Gastroesophageal sphincter (tissue), 4 donors: ENCODE data around the gene ATE1. TPM values are rescaled to one million over a fixed set of nuclear protein-coding genes. Genes with fewer than 3 reads are reported as not detected.

Experiments used
- ATAC-seq: fragments of 150-250 bp; one replicate; pipeline ENCODE4 v1.9.1; 2016; ENCODE audit warnings: mild to moderate bottlenecking, moderate library complexity
- H3K27ac ChIP-seq, 4 donors: fragments of 200-600 bp; sonication (generic) in 3 of 4; 1 replicate in 3 of 4; 2 replicates in 1 of 4; pipeline ENCODE4 v1.5.1; 2016 to 2019
- H3K27me3 ChIP-seq: fragments of 200-600 bp; sonication (generic); one replicate; pipeline ENCODE4 v1.5.1; 2019
- H3K36me3 ChIP-seq, 2 donors: fragments of 200-600 bp; sonication (generic); one replicate each; pipeline ENCODE4 v1.5.1; 2019; ENCODE audit warnings: control low read depth in 1 of 2
- H3K4me1 ChIP-seq, 3 donors: fragments of 200-600 bp; sonication (generic); 1 replicate in 2 of 3; 2 replicates in 1 of 3; pipeline ENCODE4 v1.5.1; 2016 to 2019; ENCODE audit warnings: control low read depth in 2 of 3
- H3K4me3 ChIP-seq, 2 donors: fragments of 200-600 bp; sonication (generic); one replicate each; pipeline ENCODE4 v1.5.1; 2019; ENCODE audit warnings: mild to moderate bottlenecking in 1 of 2, moderate library complexity in 1 of 2
- H3K9me3 ChIP-seq, 3 donors: fragments of 200-600 bp; sonication (generic); one replicate each; pipeline ENCODE4 v1.5.1; 2017 to 2019; ENCODE audit warnings: control low read depth in 2 of 3
- EP300 ChIP-seq: sonication (generic); formaldehyde crosslinking; IDR thresholded peaks from one replicate; pipeline ENCODE4 v1.6.1; 2017; ENCODE audit warnings: antibody characterized with exemption, mild to moderate bottlenecking
- POLR2A ChIP-seq, 2 donors: fragments of 450-650 bp; IDR thresholded peaks; one replicate each; pipeline ENCODE4 v1.6.1; 2017; ENCODE audit warnings: antibody characterized with exemption in 2 of 2, mild to moderate bottlenecking in 2 of 2, moderate library complexity in 1 of 2
- POLR2AphosphoS5 ChIP-seq: sonication (generic); formaldehyde crosslinking; IDR thresholded peaks from one replicate; pipeline ENCODE4 v1.6.1; 2017; ENCODE audit warnings: antibody characterized with exemption
- WGBS, 2 donors: methylation state at CpG; one replicate each; pipeline ENCODE4 v1.1.5; 2018; ENCODE audit warnings: low coverage in 1 of 2; 5-methylcytosine and 5-hydroxymethylcytosine counted together
- total RNA-seq, 4 donors: library from RNA; depleted of rRNA; stranded (reverse); fragments of >200 nt; gene quantifications; one replicate each; pipeline ENCODE4 v1.1.0, GENCODE V29; 2016
- TF ChIP-seq, protein P1 (sequence below), 4 experiments: fragments of 200-600 bp in 2 of 4; fragments of 450-650 bp in 2 of 4; sonication (generic) in 1 of 4; IDR thresholded peaks; one replicate each; pipeline ENCODE4 v1.5.1; 2017 to 2019; ENCODE audit warnings: antibody characterized with exemption in 4 of 4, mild to moderate bottlenecking in 2 of 4, moderate library complexity in 2 of 4

ATE1 gene
- total RNA-seq, 4 donors from 2014 or later = 24.6 to 38.2 (median 32.6) TPM

GRCh38 chr10:121864653-121865052 lies 63.2 kb downstream of the ATE1 start:
- Histone ChIP-seq H3K4me3 (no peak overlapping the region), H3K4me1 (no peaks in the 10 kb centered on the region), H3K27ac (no peak overlapping the region), H3K9me3 (no peaks in the 10 kb centered on the region), H3K36me3 (peaks cover 0 to 30% of the 10 kb centered on the region in 2 donors), H3K27me3 (no peaks in the 10 kb centered on the region)
- 92 to 93% methylated on average over 2 to 3 of the region's 3 CpGs for WGBS, 2 donors
- TF ChIP-seq POLR2AphosphoS5 = no peak
- TF ChIP-seq EP300 = no peak
- no peak for TF ChIP-seq POLR2A (IDR thresholded peaks at IDR 0.05)
- TF ChIP-seq, protein P1, sequence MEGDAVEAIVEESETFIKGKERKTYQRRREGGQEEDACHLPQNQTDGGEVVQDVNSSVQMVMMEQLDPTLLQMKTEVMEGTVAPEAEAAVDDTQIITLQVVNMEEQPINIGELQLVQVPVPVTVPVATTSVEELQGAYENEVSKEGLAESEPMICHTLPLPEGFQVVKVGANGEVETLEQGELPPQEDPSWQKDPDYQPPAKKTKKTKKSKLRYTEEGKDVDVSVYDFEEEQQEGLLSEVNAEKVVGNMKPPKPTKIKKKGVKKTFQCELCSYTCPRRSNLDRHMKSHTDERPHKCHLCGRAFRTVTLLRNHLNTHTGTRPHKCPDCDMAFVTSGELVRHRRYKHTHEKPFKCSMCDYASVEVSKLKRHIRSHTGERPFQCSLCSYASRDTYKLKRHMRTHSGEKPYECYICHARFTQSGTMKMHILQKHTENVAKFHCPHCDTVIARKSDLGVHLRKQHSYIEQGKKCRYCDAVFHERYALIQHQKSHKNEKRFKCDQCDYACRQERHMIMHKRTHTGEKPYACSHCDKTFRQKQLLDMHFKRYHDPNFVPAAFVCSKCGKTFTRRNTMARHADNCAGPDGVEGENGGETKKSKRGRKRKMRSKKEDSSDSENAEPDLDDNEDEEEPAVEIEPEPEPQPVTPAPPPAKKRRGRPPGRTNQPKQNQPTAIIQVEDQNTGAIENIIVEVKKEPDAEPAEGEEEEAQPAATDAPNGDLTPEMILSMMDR (IDR thresholded peaks at IDR 0.05) = no peak
- ATAC-seq = no peak

DNA sequence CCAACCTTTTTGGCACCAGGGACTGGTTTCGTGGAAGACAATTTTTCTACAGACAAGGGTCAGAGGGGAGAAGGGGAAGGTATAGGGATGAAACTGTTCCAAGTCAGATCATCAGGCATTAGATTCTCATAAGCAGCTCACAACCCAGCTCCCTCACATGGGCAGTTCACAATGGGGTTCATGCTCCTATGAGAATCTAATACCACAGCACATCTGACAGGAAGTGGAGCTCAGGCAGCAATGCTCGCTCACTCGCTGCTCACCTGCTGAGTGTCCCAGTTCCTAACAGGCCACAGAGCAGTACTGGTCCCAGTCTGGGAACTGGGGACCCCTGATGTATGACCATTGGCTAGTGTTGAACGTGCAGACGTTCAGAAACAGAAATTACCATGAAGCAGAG lies 63.7 kb downstream of the ATE1 start:
- TF ChIP-seq EP300 = no peak
- TF ChIP-seq, protein P1 (IDR thresholded peaks at IDR 0.05) = no peak
- no peak for TF ChIP-seq POLR2A (IDR thresholded peaks at IDR 0.05)
- no peak for TF ChIP-seq POLR2AphosphoS5
- peaks cover 0 to 25% of the 10 kb centered on the region in 2 donors for H3K36me3 ChIP-seq
- no peak overlapping the region for H3K27ac ChIP-seq
- no peak overlapping the region for H3K4me3 ChIP-seq
- WGBS, 2 donors = 100% methylated on average over 1 of the region's 5 CpGs
- no peaks in the 10 kb centered on the region for H3K9me3 ChIP-seq
- H3K4me1 ChIP-seq = no peaks in the 10 kb centered on the region
- H3K27me3 ChIP-seq = no peaks in the 10 kb centered on the region
- no peak for ATAC-seq

- no peaks in the 10 kb centered on the region for H3K9me3 ChIP-seq
- H3K4me3 ChIP-seq = no peak overlapping the region
- ATAC-seq = no peak
- no peaks in the 10 kb centered on the region for H3K4me1 ChIP-seq
- H3K27ac ChIP-seq = no peak overlapping the region
- H3K27me3 ChIP-seq = no peaks in the 10 kb centered on the region
- peaks cover 0 to 20% of the 10 kb centered on the region in 2 donors for H3K36me3 ChIP-seq
- TF ChIP-seq, protein P1 (IDR thresholded peaks at IDR 0.05) = no peak
- TF ChIP-seq EP300 (no peak), POLR2AphosphoS5 (no peak), POLR2A (IDR thresholded peaks at IDR 0.05) (no peak)
- 96 to 100% methylated on average over 2 of the region's 4 CpGs for WGBS, 2 donors
Observed at GRCh38 chr10:121862649-121863048, 65.2 kb downstream of the ATE1 start.

DNA sequence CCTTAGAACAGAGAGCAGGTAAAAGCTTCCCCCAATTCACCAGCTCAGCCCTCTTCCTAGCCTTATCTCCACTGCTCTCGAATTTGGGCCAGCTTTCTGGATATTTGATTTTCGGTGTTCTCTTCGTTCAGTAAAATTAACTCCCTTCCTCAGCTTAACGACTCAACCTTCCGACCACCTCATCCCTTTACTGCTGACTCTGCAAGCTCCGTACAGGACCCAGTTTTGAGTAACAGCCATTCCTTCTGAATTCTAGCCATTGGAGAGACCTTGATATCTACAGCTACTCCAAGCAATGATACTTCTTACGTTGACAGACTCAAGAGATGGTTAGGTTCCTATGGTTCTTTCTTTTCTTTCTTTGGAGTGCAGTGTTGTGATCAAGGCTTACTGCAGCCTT lies 65.8 kb downstream of the ATE1 start:
- Histone ChIP-seq H3K27ac (no peak overlapping the region), H3K27me3 (no peaks in the 10 kb centered on the region), H3K4me1 (no peaks in the 10 kb centered on the region), H3K4me3 (no peak overlapping the region), H3K9me3 (no peaks in the 10 kb centered on the region), H3K36me3 (peaks cover 0 to 26% of the 10 kb centered on the region in 2 donors)
- TF ChIP-seq EP300 (no peak), POLR2A (IDR thresholded peaks at IDR 0.05) (no peak), POLR2AphosphoS5 (no peak)
- TF ChIP-seq, protein P1 (IDR thresholded peaks at IDR 0.05) = no peak
- WGBS, 2 donors = 94% methylated on average over 6 to 7 of the region's 7 CpGs
- no peak for ATAC-seq

DNA sequence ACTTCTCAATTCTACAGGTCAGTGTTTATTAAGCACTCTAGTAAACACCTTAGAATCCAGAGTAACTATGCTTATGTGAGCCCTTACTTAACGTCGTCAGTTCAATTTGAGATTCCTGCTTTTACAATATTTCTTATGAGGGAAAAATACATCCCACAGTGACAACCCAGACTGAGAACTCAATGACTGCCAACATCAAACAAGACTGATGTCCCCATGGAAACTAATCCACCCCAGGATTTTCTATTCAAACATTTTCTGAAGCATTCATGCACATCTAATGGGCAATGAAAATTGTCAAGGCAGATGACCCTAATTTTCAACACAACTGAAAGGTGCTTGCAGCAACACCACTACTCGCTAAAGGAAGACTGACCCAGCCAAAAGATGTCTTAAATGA lies 67.0 kb downstream of the ATE1 start:
- TF ChIP-seq, protein P1 (IDR thresholded peaks at IDR 0.05) = no peak
- TF ChIP-seq POLR2A (IDR thresholded peaks at IDR 0.05) (no peak), EP300 (no peak), POLR2AphosphoS5 (no peak)
- H3K4me3 ChIP-seq = no peak overlapping the region
- H3K36me3 ChIP-seq = peaks cover 0 to 28% of the 10 kb centered on the region in 2 donors
- no peak for ATAC-seq
- H3K9me3 ChIP-seq = no peaks in the 10 kb centered on the region
- H3K27me3 ChIP-seq = no peaks in the 10 kb centered on the region
- H3K27ac ChIP-seq = no peak overlapping the region
- 75 to 88% methylated on average over 3 of the region's 3 CpGs for WGBS, 2 donors
- H3K4me1 ChIP-seq = no peaks in the 10 kb centered on the region
